B cell (primary cell): ENCODE results near the gene KEAP1. TPM values are rescaled to one million over a fixed set of nuclear protein-coding genes. Genes with fewer than 3 reads are reported as not detected.

Experiments
- ATAC-seq: fragments of 200-7000 bp; cut with Tn5 transposase; one replicate; pipeline ENCODE4 v1.10.0; 2021; ENCODE audit warnings: low read depth, mild to moderate bottlenecking, moderate number of reproducible peaks, moderate library complexity
- CTCF ChIA-PET: fragments of 350-600 bp; sonication (Branson Sonifier 250); formaldehyde crosslinking; loops from one replicate; lab custom pipeline; 2021; ENCODE audit warnings: antibody characterized with exemption, inconsistent platforms; lab: Charles Lee
- POLR2A ChIA-PET: fragments of 350-600 bp; sonication (Branson Sonifier 250); formaldehyde crosslinking; loops from one replicate; lab custom pipeline; 2021; ENCODE audit warnings: antibody characterized with exemption; lab: Charles Lee
- DNase-seq: peaks from one replicate; pipeline ENCODE4 v3.0.0; 2013
- H2AFZ ChIP-seq: 2 replicates; pipeline ENCODE4 v1.6.1; 2012; ENCODE audit warnings: mild to moderate bottlenecking, low read depth, low read length; ENCODE audit not compliant: insufficient read depth, poor library complexity, severe bottlenecking
- H3K27ac ChIP-seq, 2 donors: 1 replicate in 1 of 2; 2 replicates in 1 of 2; pipeline ENCODE4 v1.5.1; 2012 to 2013; ENCODE audit warnings: low read length in 2 of 2, mild to moderate bottlenecking in 2 of 2, moderate library complexity in 1 of 2
- H3K27me3 ChIP-seq, 4 experiments: fragments of 200-600 bp in 1 of 4; sonication (generic) in 1 of 4; replicated peaks in 1 of 4; 1 replicate in 2 of 4; 2 replicates in 2 of 4; pipeline versions ENCODE4 v1.6.1 to v1.7.0; 2013 to 2016; ENCODE audit warnings: low read length in 3 of 4, mild to moderate bottlenecking in 2 of 4, mixed read lengths in 1 of 4, moderate library complexity in 1 of 4; ENCODE audit not compliant: insufficient read depth in 4 of 4, control insufficient read depth in 3 of 4; ENCODE audit errors: control extremely low read depth in 1 of 4
- H3K36me3 ChIP-seq, 2 experiments: replicated peaks in 1 of 2; 1 replicate in 1 of 2; 2 replicates in 1 of 2; pipeline versions ENCODE4 v1.6.1 to v1.7.1; 2013; ENCODE audit warnings: low read length in 1 of 2; ENCODE audit not compliant: insufficient read depth in 2 of 2, control insufficient read depth in 1 of 2; ENCODE audit errors: control extremely low read depth in 1 of 2, extremely low read depth in 1 of 2
- H3K4me1 ChIP-seq, 2 donors: fragments of 200-600 bp in 1 of 2; sonication (generic) in 1 of 2; 1 replicate in 1 of 2; 2 replicates in 1 of 2; pipeline versions ENCODE4 v1.5.1 to v1.6.1; 2013 to 2017; ENCODE audit warnings: low read length in 2 of 2; ENCODE audit not compliant: control insufficient read depth in 2 of 2, insufficient read depth in 2 of 2
- H3K4me2 ChIP-seq: replicated peaks from 2 replicates; pipeline ENCODE3; 2012; ENCODE audit warnings: mild to moderate bottlenecking, low read depth, low read length; ENCODE audit not compliant: poor library complexity, severe bottlenecking
- H3K4me3 ChIP-seq, 5 experiments: fragments of 200-600 bp in 1 of 5; sonication (generic) in 1 of 5; 1 replicate in 3 of 5; 2 replicates in 2 of 5; pipeline versions ENCODE4 v1.5.1 to v1.7.0; 2011 to 2016; ENCODE audit warnings: low read length in 4 of 5, mild to moderate bottlenecking in 4 of 5, low read depth in 2 of 5, control low read depth in 1 of 5, moderate library complexity in 1 of 5; ENCODE audit not compliant: insufficient read depth in 1 of 5; ENCODE audit errors: control extremely low read depth in 1 of 5, extremely low read depth in 1 of 5
- H3K79me2 ChIP-seq: fragments of 200-600 bp; sonication (generic); one replicate; pipeline ENCODE4 v1.6.0; 2016; ENCODE audit warnings: low read length; ENCODE audit not compliant: control insufficient read depth, insufficient read depth
- H3K9ac ChIP-seq: fragments of 200-600 bp; sonication (generic); 2 replicates; pipeline ENCODE4 v1.6.1; 2017; ENCODE audit warnings: mild to moderate bottlenecking, low read length, moderate library complexity
- H3K9me3 ChIP-seq, 3 donors: one replicate each; pipeline versions ENCODE4 v1.6.1 to v1.7.1; 2013; ENCODE audit warnings: low read length in 2 of 3; ENCODE audit not compliant: control insufficient read depth in 2 of 3, insufficient read depth in 1 of 3; ENCODE audit errors: control extremely low read depth in 1 of 3
- H4K20me1 ChIP-seq: 2 replicates; pipeline ENCODE4 v1.6.0; 2012; ENCODE audit warnings: mild to moderate bottlenecking, low read length; ENCODE audit not compliant: insufficient read depth, control insufficient read depth, poor library complexity, severe bottlenecking
- H3K27ac Mint-ChIP-seq: one replicate; pipeline ENCODE4 v1.8.0; 2021; ENCODE audit warnings: mixed read lengths
- H3K27me3 Mint-ChIP-seq: one replicate; pipeline ENCODE4 v1.8.0; 2021; ENCODE audit warnings: mixed read lengths
- H3K4me1 Mint-ChIP-seq: one replicate; pipeline ENCODE4 v1.8.0; 2021; ENCODE audit warnings: mixed read lengths
- H3K4me3 Mint-ChIP-seq: one replicate; pipeline ENCODE4 v1.8.0; 2021; ENCODE audit warnings: mixed read lengths
- H3K9me3 Mint-ChIP-seq: one replicate; pipeline ENCODE4 v1.8.0; 2022; ENCODE audit warnings: mixed read lengths; ENCODE audit not compliant: insufficient read depth
- CTCF ChIP-seq: fragments of 200-600 bp; IDR thresholded peaks from one replicate; pipeline ENCODE4 v1.8.0; 2022; ENCODE audit warnings: antibody characterized with exemption, mild to moderate bottlenecking
- EZH2 ChIP-seq: IDR thresholded peaks from 2 replicates; pipeline ENCODE4 v1.6.1; 2012; ENCODE audit warnings: borderline replicate concordance, low read depth, mild to moderate bottlenecking, moderate library complexity, low read length; ENCODE audit not compliant: insufficient read depth, poor library complexity, severe bottlenecking
- WGBS: methylation state at CpG from one replicate; pipeline ENCODE4 v1.1.5; 2013; ENCODE audit warnings: missing lambda C conversion rate; ENCODE audit not compliant: insufficient coverage; 5-methylcytosine and 5-hydroxymethylcytosine counted together
- intact Hi-C: fragments of 100-400 bp; cut with micrococcal nuclease; formaldehyde crosslinking; loops from one replicate; pipeline ENCODE4 v1.10.0; 2022
- polyA plus RNA-seq: library from polyadenylated mRNA; depleted of rRNA; stranded (reverse); fragments of >200 nt; gene quantifications from 2 replicates; pipeline ENCODE4 v1.2.3, GENCODE V29; 2012
- total RNA-seq, 2 donors: library from RNA; stranded (reverse); fragments of 120-200 nt in 1 of 2; gene quantifications; 1 replicate in 1 of 2; 2 replicates in 1 of 2; pipeline versions ENCODE4 v1.2.3 to v1.2.4, GENCODE V29; 2013 to 2022

Gene KEAP1
- total and polyA plus RNA-seq, 2 donors (not counting 1 experiment from before 2014, with no cell fraction given): 17.7 to 27.0 TPM

GRCh38 chr19:10525636-10526035 lies 22.5 kb upstream of the KEAP1 start:
- Histone ChIP-seq H3K4me1 (no peaks in the 10 kb centered on the region), H3K9me3 (no peaks in the 10 kb centered on the region), H3K4me2 (no peak overlapping the region), H3K79me2 (no peaks in the 10 kb centered on the region), H4K20me1 (no peaks in the 10 kb centered on the region), H3K9ac (no peak overlapping the region), H3K27ac (no peak overlapping the region), H2AFZ (no peak overlapping the region), H3K36me3 (no peaks in the 10 kb centered on the region), H3K27me3 (peaks cover 0 to 10% (median 0%) of the 10 kb centered on the region in 4 experiments), H3K4me3 (no peak overlapping the region)
- ChIA-PET POLR2A (interaction anchor here (0.6 kb wide), 1 partner anchor 85 kb away, joined by 4 read pairs; no protein-coding TSS in a partner anchor), CTCF (interaction anchor here (0.6 kb wide), 1 partner anchor 22 kb away, joined by 3 read pairs; no protein-coding TSS in a partner anchor)
- Mint-ChIP-seq H3K27me3 (no peaks in the 10 kb centered on the region), H3K9me3 (no peaks in the 10 kb centered on the region), H3K4me3 (no peak overlapping the region), H3K27ac (no peak overlapping the region), H3K4me1 (no peaks in the 10 kb centered on the region)
- 93% methylated on average over 3 of the region's 7 CpGs for WGBS
- no peak for ATAC-seq
- no peak for DNase-seq
- no peak for TF ChIP-seq CTCF
- TF ChIP-seq EZH2: no peak
- intact Hi-C loops: no loop called here

DNA sequence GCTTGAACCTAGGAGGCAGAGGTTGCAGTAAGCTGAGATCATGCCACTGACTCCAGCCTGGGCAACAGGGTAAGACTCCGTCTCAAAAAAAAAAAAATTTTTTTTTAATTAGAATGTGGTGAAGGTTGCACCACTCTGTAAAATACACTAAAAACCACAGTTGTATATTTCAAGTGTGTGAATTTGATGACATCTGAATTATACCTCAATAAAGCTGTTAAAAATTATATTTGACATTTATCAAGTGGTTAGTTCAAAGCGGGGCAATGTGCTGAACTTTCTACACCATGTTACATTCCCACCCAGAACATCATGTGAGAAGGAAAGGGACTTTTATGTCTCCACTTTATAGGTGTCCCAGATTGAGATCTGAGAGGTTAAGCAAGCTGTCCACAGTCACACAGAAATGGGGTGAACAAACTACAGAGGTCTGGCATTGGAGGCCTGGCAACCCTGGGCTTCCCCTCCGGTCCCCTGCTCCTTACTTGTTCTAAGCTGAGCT lies 20.0 kb upstream of the KEAP1 start:
- Histone ChIP-seq H2AFZ (no peak overlapping the region), H3K27ac (no peak overlapping the region), H3K79me2 (no peaks in the 10 kb centered on the region), H3K9ac (no peak overlapping the region), H3K4me1 (peaks cover 12 to 14% of the 10 kb centered on the region in 2 donors), H3K9me3 (peaks cover 0 to 8% (median 0%) of the 10 kb centered on the region in 3 donors), H3K36me3 (no peaks in the 10 kb centered on the region), H3K4me2 (no peak overlapping the region), H3K27me3 (peaks cover 0 to 32% (median 10%) of the 10 kb centered on the region in 4 experiments), H3K4me3 (no peak overlapping the region), H4K20me1 (no peaks in the 10 kb centered on the region)
- DNase-seq (no peak), ATAC-seq (no peak)
- Mint-ChIP-seq H3K9me3 (no peaks in the 10 kb centered on the region), H3K4me3 (no peak overlapping the region), H3K27ac (no peak overlapping the region), H3K27me3 (peaks cover 18% of the 10 kb centered on the region), H3K4me1 (peaks cover 14% of the 10 kb centered on the region)
- whole genome bisulfite sequencing: 88% methylated on average over 1 of the region's 3 CpGs
- CTCF ChIA-PET: interaction anchor here (1.3 kb wide), 1 partner anchor 58 kb away, joined by 3 read pairs; no protein-coding TSS in a partner anchor
- POLR2A ChIA-PET: no interaction called here
- TF ChIP-seq EZH2 (no peak), CTCF (no peak)
- intact Hi-C loops: no loop called here
